IPS DF 4.7 (cell line): ENCODE measurements around the gene SLC30A7.
"Not testable (repeated sequence)": the region's sequence is repeated elsewhere in the genome, so short reads cannot be mapped to it uniquely, and the experiment has no call there.

Source experiments
- DNase-seq: peaks from one replicate; pipeline ENCODE4 v3.0.0-alpha.2; 2013; ENCODE audit warnings: low spot score; ENCODE audit errors: extremely low read depth

Gene SLC30A7

GRCh38 chr1:100895540-100896480 lies at the start of gene SLC30A7:
TSS of gene SLC30A7 (plus strand) at chr1:100896090. CDS start at chr1:100896263, 173 bp downstream.
- peak; percentile 38 for DNase-seq

GRCh38 chr1:100847361-100848082 lies 48.4 kb upstream of the SLC30A7 start:
- no peak for DNase-seq

GRCh38 chr1:100851726-100852125 lies 44.2 kb upstream of the SLC30A7 start:
- DNase-seq: no peak

- DNase-seq: no peak
Measured at GRCh38 chr1:100852976-100853375, 42.9 kb upstream of the SLC30A7 start.

GRCh38 chr1:100855116-100855515 lies 40.8 kb upstream of the SLC30A7 start:
- DNase-seq: not testable (repeated sequence)

GRCh38 chr1:100860397-100860991 lies 35.4 kb upstream of the SLC30A7 start:
- DNase-seq: no peak

- DNase-seq: no peak
Measured at GRCh38 chr1:100861379-100861778, 34.5 kb upstream of the SLC30A7 start.

- no peak for DNase-seq
Measured at GRCh38 chr1:100862591-100862990, 33.3 kb upstream of the SLC30A7 start.

GRCh38 chr1:100866041-100866900 lies 29.6 kb upstream of the SLC30A7 start:
- no peak for DNase-seq

GRCh38 chr1:100866901-100867206 lies 29.0 kb upstream of the SLC30A7 start:
- no peak for DNase-seq

GRCh38 chr1:100868364-100868995 lies 27.4 kb upstream of the SLC30A7 start:
- no peak for DNase-seq

- DNase-seq: no peak
Measured at GRCh38 chr1:100869996-100870395, 25.9 kb upstream of the SLC30A7 start.

GRCh38 chr1:100874433-100874832 lies 21.5 kb upstream of the SLC30A7 start:
- DNase-seq: no peak

- no peak for DNase-seq
Measured at GRCh38 chr1:100875228-100875627, 20.7 kb upstream of the SLC30A7 start.

GRCh38 chr1:100876291-100876690 lies 19.6 kb upstream of the SLC30A7 start:
- no peak for DNase-seq

- DNase-seq: no peak
Measured at GRCh38 chr1:100879422-100879821, 16.5 kb upstream of the SLC30A7 start.

- no peak for DNase-seq
Measured at GRCh38 chr1:100881687-100882086, 14.2 kb upstream of the SLC30A7 start.

GRCh38 chr1:100882698-100883097 lies 13.2 kb upstream of the SLC30A7 start:
- DNase-seq: no peak

GRCh38 chr1:100883963-100884362 lies 11.9 kb upstream of the SLC30A7 start:
- DNase-seq: no peak

- not testable (repeated sequence) for DNase-seq
Measured at GRCh38 chr1:100889007-100889406, 6.9 kb upstream of the SLC30A7 start.
